Measurements from ENCODE around the gene NOP9. TPM values are rescaled to one million over a fixed set of nuclear protein-coding genes. Genes with fewer than 3 reads are reported as not detected.
A peak's percentile ranks its signal among the peaks of the same experiment; 100 is the strongest.

Gene NOP9
- total RNA-seq, 3 donors from 2014 or later, result 18.4 to 21.0 (median 19.0) TPM

DNA sequence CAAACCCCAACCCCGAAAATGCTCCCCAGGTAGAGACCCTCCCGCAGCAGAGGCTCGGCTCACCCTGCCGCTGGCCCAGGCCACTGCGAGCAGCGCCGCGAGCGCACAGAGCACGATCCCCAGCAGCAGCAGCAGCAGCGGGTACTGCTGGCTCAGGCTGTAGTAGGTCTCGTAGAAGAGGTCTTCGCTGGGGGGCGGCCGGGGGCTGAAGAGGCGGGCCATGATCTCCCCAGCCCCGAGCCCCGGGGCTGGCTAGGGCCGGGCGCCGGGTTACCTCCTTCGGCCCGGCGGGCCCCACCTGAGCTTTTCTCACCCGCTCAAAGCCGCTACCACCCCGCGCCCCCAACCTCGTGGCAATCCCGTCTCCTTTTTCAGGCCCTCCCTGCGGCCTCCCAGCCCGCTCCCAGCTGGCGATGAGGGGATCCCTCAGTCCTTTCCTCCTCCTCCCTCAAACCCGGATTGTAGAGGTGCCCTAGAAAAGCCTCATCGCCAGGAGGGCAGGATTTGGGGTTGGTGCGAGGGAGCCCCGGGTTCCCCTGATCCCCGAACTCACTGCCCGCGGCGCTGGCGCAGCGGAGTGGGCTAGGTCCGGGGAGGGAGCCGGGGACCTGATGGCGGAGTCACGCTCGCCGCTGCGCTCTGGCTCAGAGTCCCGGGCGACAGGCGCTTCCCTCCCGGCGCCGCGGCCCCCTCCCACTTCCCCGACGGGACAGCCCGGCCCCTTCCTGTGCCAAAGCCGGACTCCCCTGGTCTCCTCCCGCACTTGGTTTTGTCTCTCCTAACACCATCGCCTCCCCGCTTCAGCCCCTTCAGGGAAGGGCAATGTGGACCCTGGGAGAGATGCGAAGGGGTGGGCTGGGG, 35.0 kb downstream of the NOP9 start, which contains the start of gene ADCY4:
ADCY4 (minus strand) TSS at position 641 of the 861 bp plus-strand sequence; CDS start at position 222, 419 bp downstream.
- Histone ChIP-seq H3K27ac (peak within 1 kb of the TSS; percentile 23 to 76), H3K4me3 (peak within 1 kb of the TSS; percentile 48 to 68 (median 49)), H3K9me3 (no peaks in the 10 kb centered on the region), H3K36me3 (no peaks in the 10 kb centered on the region), H3K4me1 (peaks cover 5 to 6% of the 10 kb centered on the region in 2 donors), H3K27me3 (peaks cover 0 to 11% of the 10 kb centered on the region in 2 donors)
- no peak for DNase-seq (ENCODE audit: low spot score in 2 of 2)
- intact Hi-C loops (cut with DNase I; ENCODE audit: low total_unique reads), result loop anchor here (5.0 kb wide), 1 partner anchor 33 kb away; the partner anchor contains the start of gene NFATC4
- TF ChIP-seq POLR2AphosphoS5 (IDR thresholded peaks at IDR 0.05) (no peak), POLR2A (IDR thresholded peaks at IDR 0.05) (no peak)
- TF ChIP-seq, protein P1, sequence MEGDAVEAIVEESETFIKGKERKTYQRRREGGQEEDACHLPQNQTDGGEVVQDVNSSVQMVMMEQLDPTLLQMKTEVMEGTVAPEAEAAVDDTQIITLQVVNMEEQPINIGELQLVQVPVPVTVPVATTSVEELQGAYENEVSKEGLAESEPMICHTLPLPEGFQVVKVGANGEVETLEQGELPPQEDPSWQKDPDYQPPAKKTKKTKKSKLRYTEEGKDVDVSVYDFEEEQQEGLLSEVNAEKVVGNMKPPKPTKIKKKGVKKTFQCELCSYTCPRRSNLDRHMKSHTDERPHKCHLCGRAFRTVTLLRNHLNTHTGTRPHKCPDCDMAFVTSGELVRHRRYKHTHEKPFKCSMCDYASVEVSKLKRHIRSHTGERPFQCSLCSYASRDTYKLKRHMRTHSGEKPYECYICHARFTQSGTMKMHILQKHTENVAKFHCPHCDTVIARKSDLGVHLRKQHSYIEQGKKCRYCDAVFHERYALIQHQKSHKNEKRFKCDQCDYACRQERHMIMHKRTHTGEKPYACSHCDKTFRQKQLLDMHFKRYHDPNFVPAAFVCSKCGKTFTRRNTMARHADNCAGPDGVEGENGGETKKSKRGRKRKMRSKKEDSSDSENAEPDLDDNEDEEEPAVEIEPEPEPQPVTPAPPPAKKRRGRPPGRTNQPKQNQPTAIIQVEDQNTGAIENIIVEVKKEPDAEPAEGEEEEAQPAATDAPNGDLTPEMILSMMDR (IDR thresholded peaks at IDR 0.05), result no peak

DNA sequence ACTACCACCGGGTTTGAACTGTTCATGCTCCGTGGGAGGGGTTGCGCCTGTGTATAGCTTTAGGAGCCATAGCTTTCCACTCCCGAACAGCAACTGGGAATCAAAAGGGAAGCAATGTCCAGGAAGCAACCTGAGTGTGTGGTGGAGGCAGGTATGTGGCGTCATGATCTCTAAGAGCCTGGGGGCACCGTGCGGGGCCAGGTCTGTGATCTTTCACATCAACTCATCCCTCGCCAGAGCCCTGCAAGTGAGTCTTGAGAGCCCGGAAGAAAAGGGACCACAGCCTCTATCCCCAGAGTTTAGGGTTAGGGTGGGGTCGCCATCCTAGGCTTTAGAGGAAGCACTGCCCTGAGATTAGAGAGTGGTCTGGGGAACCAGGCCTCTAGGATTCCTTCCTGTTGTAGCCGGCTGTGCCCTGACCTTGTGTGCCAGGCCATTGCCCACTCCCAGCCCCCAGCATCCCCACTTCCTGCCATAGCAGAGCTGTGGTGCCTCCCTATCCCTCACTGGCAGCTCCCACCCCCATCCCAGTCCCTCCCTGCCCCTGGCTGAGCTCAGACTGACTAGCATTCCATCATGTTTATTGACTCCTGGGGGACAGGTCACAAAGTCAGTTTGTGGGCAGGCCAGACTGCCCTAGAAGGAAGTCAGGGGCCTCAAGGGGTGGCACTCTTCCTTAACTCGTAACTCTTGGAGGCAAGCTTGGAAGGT, 36.0 kb downstream of the NOP9 start:
- TF ChIP-seq, protein P1 (IDR thresholded peaks at IDR 0.05), result no peak
- peak in 1 of 3 donors; percentile 39 for TF ChIP-seq POLR2AphosphoS5 (IDR thresholded peaks at IDR 0.05)
- no peak for TF ChIP-seq POLR2A (IDR thresholded peaks at IDR 0.05)
- Histone ChIP-seq H3K27me3 (peaks cover 0 to 11% of the 10 kb centered on the region in 2 donors), H3K9me3 (no peaks in the 10 kb centered on the region), H3K36me3 (no peaks in the 10 kb centered on the region), H3K27ac (peak overlapping the region in 1 of 2 donors; percentile 76), H3K4me1 (peaks cover 5 to 6% of the 10 kb centered on the region in 2 donors), H3K4me3 (peak overlapping the region; percentile 48 to 68 (median 49))
- DNase-seq (ENCODE audit: low spot score in 2 of 2), result no peak
- intact Hi-C loops (cut with DNase I; ENCODE audit: low total_unique reads), result loop anchor here (2.0 kb wide), 1 partner anchor 93 kb away; the partner anchor contains the start of genes CBLN3 and KHNYN

DNA sequence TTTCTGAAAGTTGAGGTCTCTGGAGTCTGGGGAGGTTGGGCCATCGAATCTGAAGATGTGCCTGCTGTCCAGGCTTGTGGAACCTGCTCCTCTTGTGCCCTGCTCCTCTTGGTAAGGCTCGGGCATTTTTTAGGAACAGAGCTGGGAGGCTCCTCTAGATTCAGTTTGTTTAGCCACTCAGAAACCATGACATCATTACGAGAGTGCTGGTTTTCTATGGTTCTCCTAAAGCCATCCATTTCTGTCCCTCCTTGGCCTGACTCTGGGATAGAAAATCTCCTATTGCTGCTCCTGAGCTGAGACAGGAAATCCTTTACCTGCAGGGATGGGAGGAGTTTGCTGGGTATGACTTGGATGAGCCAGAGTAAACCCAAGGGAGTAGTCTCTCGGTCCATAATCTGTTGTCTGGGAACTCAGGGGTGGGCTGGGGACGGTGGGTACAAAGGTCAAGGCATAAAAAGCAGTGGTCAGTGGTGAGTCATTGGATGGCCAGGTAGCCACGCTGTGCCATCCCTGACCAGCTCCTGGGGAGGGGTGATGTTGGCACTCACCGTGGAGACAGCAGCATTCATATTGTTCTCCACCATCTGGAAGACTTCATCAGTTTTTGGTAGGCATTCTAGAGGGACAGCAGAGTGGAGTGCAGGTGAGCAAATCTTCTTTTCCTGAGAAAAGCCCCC, 37.6 kb downstream of the NOP9 start:
- DNase-seq (ENCODE audit: low spot score in 2 of 2), result no peak
- H3K9me3 ChIP-seq, result no peaks in the 10 kb centered on the region
- H3K4me1 ChIP-seq, result peaks cover 5 to 6% of the 10 kb centered on the region in 2 donors
- peaks cover 0 to 11% of the 10 kb centered on the region in 2 donors for H3K27me3 ChIP-seq
- no peaks in the 10 kb centered on the region for H3K36me3 ChIP-seq
- H3K27ac ChIP-seq, result no peak overlapping the region
- H3K4me3 ChIP-seq, result no peak overlapping the region
- intact Hi-C loops (cut with DNase I; ENCODE audit: low total_unique reads), result loop anchor here (2.0 kb wide), 1 partner anchor 92 kb away; the partner anchor contains the start of genes CBLN3 and KHNYN
- TF ChIP-seq POLR2AphosphoS5 (IDR thresholded peaks at IDR 0.05) (no peak), POLR2A (IDR thresholded peaks at IDR 0.05) (no peak)
- TF ChIP-seq, protein P1 (IDR thresholded peaks at IDR 0.05), result no peak

DNA sequence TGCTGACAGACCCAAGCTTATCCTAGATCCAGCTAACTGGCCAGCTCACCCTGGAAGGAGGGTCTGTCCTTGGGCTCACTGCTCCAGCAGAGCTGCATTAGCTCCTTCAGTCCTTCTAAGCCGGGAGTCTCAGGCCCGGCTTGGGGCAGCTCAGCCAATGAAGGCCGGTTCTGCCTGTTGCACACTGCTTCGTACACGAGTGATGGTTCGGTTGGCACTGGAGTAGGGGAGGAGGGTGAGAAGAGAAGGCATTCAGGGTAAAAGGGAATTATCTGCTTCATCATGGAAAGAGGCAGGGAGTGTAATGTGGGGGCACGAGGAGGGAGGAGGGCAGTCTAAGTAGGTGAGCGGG, 38.1 kb downstream of the NOP9 start:
- no peak for TF ChIP-seq POLR2AphosphoS5 (IDR thresholded peaks at IDR 0.05)
- TF ChIP-seq POLR2A (IDR thresholded peaks at IDR 0.05), result no peak
- TF ChIP-seq, protein P1 (IDR thresholded peaks at IDR 0.05), result no peak
- no peak overlapping the region for H3K27ac ChIP-seq
- peaks cover 0 to 6% of the 10 kb centered on the region in 2 donors for H3K4me1 ChIP-seq
- H3K27me3 ChIP-seq, result peaks cover 0 to 11% of the 10 kb centered on the region in 2 donors
- no peak overlapping the region for H3K4me3 ChIP-seq
- intact Hi-C loops (cut with DNase I; ENCODE audit: low total_unique reads), result loop anchor here (2.0 kb wide), 1 partner anchor 91 kb away; the partner anchor contains the start of genes CBLN3 and KHNYN
- H3K36me3 ChIP-seq, result no peaks in the 10 kb centered on the region
- DNase-seq (ENCODE audit: low spot score in 2 of 2), result no peak
- no peaks in the 10 kb centered on the region for H3K9me3 ChIP-seq
